Effector memory CD4-positive, alpha-beta T cell (primary cell): ENCODE measurements around the gene COQ10A.

Source experiments
- DNase-seq, 3 donors: peaks; one replicate each; pipeline ENCODE4 v3.0.0-alpha.2; 2020
- H3K27ac ChIP-seq: 2 replicates; pipeline ENCODE4 v1.7.0; 2013; ENCODE audit warnings: mild to moderate bottlenecking, low read length, moderate library complexity; ENCODE audit not compliant: insufficient read depth, poor library complexity, severe bottlenecking
- H3K27me3 ChIP-seq: replicated peaks from 2 replicates; pipeline ENCODE4 v1.7.0; 2013; ENCODE audit warnings: mild to moderate bottlenecking, low read length; ENCODE audit not compliant: insufficient read depth, control insufficient read depth, poor library complexity, severe bottlenecking
- H3K36me3 ChIP-seq: 2 replicates; pipeline ENCODE4 v1.7.0; 2013; ENCODE audit warnings: mild to moderate bottlenecking, low read length, moderate library complexity; ENCODE audit not compliant: control insufficient read depth, insufficient read depth
- H3K4me1 ChIP-seq: 2 replicates; pipeline ENCODE4 v1.7.0; 2013; ENCODE audit warnings: low read length, mild to moderate bottlenecking; ENCODE audit not compliant: control insufficient read depth, insufficient read depth, poor library complexity, severe bottlenecking
- H3K4me3 ChIP-seq: 2 replicates; pipeline ENCODE4 v1.7.0; 2013; ENCODE audit warnings: low read length, low read depth, mild to moderate bottlenecking; ENCODE audit not compliant: insufficient read depth, poor library complexity, severe bottlenecking
- H3K9me3 ChIP-seq: 2 replicates; pipeline ENCODE4 v1.7.0; 2013; ENCODE audit warnings: mild to moderate bottlenecking, low read length, moderate library complexity; ENCODE audit not compliant: control insufficient read depth

COQ10A gene

GRCh38 chr12:56307221-56307965 lies 40.7 kb downstream of the COQ10A start:
- H3K4me1 ChIP-seq, result peaks cover 2% of the 10 kb centered on the region
- H3K27ac ChIP-seq, result no peak overlapping the region
- peaks cover 17% of the 10 kb centered on the region for H3K36me3 ChIP-seq
- no peaks in the 10 kb centered on the region for H3K9me3 ChIP-seq
- no peak overlapping the region for H3K4me3 ChIP-seq
- H3K27me3 ChIP-seq, result no peaks in the 10 kb centered on the region
- DNase-seq, result no peak

GRCh38 chr12:56308714-56309113 lies 42.0 kb downstream of the COQ10A start:
- H3K9me3 ChIP-seq, result no peaks in the 10 kb centered on the region
- no peak overlapping the region for H3K27ac ChIP-seq
- H3K4me3 ChIP-seq, result no peak overlapping the region
- H3K27me3 ChIP-seq, result no peaks in the 10 kb centered on the region
- peaks cover 17% of the 10 kb centered on the region for H3K36me3 ChIP-seq
- no peaks in the 10 kb centered on the region for H3K4me1 ChIP-seq
- no peak for DNase-seq

GRCh38 chr12:56311003-56311402 lies 44.3 kb downstream of the COQ10A start:
- no peaks in the 10 kb centered on the region for H3K27me3 ChIP-seq
- H3K9me3 ChIP-seq, result no peaks in the 10 kb centered on the region
- DNase-seq, result no peak
- H3K36me3 ChIP-seq, result peaks cover 17% of the 10 kb centered on the region
- no peak overlapping the region for H3K4me3 ChIP-seq
- peaks cover 9% of the 10 kb centered on the region for H3K4me1 ChIP-seq
- H3K27ac ChIP-seq, result no peak overlapping the region

- no peak for DNase-seq
- peak overlapping the region; percentile 93 for H3K27ac ChIP-seq
Observed at GRCh38 chr12:56315249-56315621, 48.5 kb downstream of the COQ10A start.

GRCh38 chr12:56315622-56316473 lies 49.1 kb downstream of the COQ10A start, which contains the start of gene CNPY2:
Gene CNPY2 (minus strand): TSS chr12:56315988. CDS start chr12:56315217, 771 bp downstream.
- Histone ChIP-seq H3K27me3 (no peaks in the 10 kb centered on the region), H3K4me3 (peak within 1 kb of the TSS; percentile 80), H3K36me3 (peaks cover 11% of the 10 kb centered on the region), H3K4me1 (peaks cover 14% of the 10 kb centered on the region), H3K27ac (peak within 1 kb of the TSS; percentile 93), H3K9me3 (no peaks in the 10 kb centered on the region)
- DNase-seq, result peak; percentile 83 to 91 (median 91)

More at GRCh38 chr12:56315249-56315621, 48.5 kb downstream of the COQ10A start:
- Histone ChIP-seq H3K27me3 (no peaks in the 10 kb centered on the region), H3K4me1 (peaks cover 14% of the 10 kb centered on the region), H3K4me3 (peak overlapping the region; percentile 80), H3K36me3 (peaks cover 17% of the 10 kb centered on the region), H3K9me3 (no peaks in the 10 kb centered on the region)

- Histone ChIP-seq H3K4me3 (no peak overlapping the region), H3K9me3 (no peaks in the 10 kb centered on the region), H3K4me1 (peaks cover 14% of the 10 kb centered on the region), H3K36me3 (peaks cover 11% of the 10 kb centered on the region), H3K27me3 (no peaks in the 10 kb centered on the region), H3K27ac (no peak overlapping the region)
- DNase-seq, result no peak
Observed at GRCh38 chr12:56317675-56318074, 50.9 kb downstream of the COQ10A start.
